Measurements from ENCODE around the gene DNMT3L.

DNA sequence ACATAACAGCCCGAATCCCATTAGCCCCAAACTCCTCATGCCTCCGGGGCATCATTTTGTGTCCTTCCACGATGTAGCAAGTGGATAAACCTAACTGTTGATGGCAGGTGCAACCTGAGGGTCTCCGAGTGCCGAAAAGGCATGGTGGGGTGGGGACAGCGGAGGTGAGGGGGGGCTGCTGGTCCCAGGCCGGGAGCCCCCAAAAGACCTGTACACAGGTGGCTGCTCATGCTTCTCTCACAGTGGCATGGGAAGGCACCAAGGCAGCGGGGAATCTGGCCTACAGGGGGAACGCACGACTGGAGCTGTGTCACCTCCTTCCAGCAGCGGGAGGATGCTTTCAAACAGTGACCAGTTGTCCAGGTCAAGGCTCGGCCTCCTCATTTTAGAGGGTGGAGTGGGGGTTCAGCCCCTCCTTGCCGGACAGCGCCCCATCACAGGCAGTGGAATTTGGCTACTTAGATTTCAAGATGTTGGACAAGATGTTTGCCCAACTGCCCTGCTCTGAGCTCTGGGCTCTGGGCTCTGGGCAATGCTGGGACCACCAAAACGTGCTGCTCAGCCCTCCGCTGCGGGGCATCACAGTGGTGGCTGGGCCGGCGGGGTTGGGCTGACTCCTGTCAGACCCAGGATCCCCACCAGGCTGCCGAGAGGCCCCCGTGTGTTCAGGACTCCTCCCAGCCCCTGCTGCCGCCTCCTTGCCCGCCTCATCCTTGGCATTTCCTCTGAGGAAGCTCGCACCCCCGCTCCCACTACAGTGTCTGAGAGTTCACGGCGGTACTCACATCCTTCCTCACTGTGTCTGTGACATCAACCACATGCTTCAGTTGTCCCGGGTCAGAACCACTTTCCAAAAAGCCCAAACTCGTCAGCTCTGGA is 7.6 kb downstream of the DNMT3L start:
- no peak for TF ChIP-seq CTCF (IDR thresholded peaks at IDR 0.05 in 8 of 11, conservative IDR thresholded peaks at IDR 0.05 in 3 of 11)
- TF ChIP-seq POLR2A (IDR thresholded peaks at IDR 0.05), result no peak
- no peak for TF ChIP-seq POLR2AphosphoS5 (IDR thresholded peaks at IDR 0.05)

All from spleen (tissue), 7 donors.